GM18907 (cell line): Measurements from ENCODE around the gene ELMO2.

Experiments used
- ATAC-seq: cut with Tn5 transposase; IDR thresholded peaks from one replicate; pipeline ENCODE4 v1.9.1; 2021; ENCODE audit warnings: mild to moderate bottlenecking, moderate library complexity; ENCODE audit not compliant: unreplicated experiment

The ELMO2 gene

GRCh38 chr20:46367967-46368901 is 38.2 kb downstream of the ELMO2 start:
- no peak for ATAC-seq

- ATAC-seq: no peak
Measured at GRCh38 chr20:46367234-46367633, 39.2 kb downstream of the ELMO2 start.

GRCh38 chr20:46366826-46367225 is 39.6 kb downstream of the ELMO2 start:
- ATAC-seq: no peak

- no peak for ATAC-seq
Measured at GRCh38 chr20:46365487-46366220, 40.8 kb downstream of the ELMO2 start.

GRCh38 chr20:46364670-46365486 is 41.5 kb downstream of the ELMO2 start:
- no peak for ATAC-seq

- peak; percentile 76 for ATAC-seq
Measured at GRCh38 chr20:46363874-46364669, 42.3 kb downstream of the ELMO2 start.

- peak; percentile 7 for ATAC-seq
Measured at GRCh38 chr20:46362921-46363867, 43.2 kb downstream of the ELMO2 start.

- ATAC-seq: no peak
Measured at GRCh38 chr20:46361811-46362210, 44.6 kb downstream of the ELMO2 start.

- no peak for ATAC-seq
Measured at GRCh38 chr20:46361381-46361780, 45.0 kb downstream of the ELMO2 start.

GRCh38 chr20:46359233-46359751 is 47.1 kb downstream of the ELMO2 start:
- ATAC-seq: no peak

GRCh38 chr20:46358346-46359058 is 47.9 kb downstream of the ELMO2 start:
- ATAC-seq: no peak

GRCh38 chr20:46357030-46357514 is 49.3 kb downstream of the ELMO2 start:
- no peak for ATAC-seq

GRCh38 chr20:46356195-46357029 is 50.0 kb downstream of the ELMO2 start:
- no peak for ATAC-seq

GRCh38 chr20:46355778-46356177 is 50.6 kb downstream of the ELMO2 start:
- no peak for ATAC-seq

GRCh38 chr20:46354920-46355654 is 51.3 kb downstream of the ELMO2 start:
- ATAC-seq: no peak

GRCh38 chr20:46354207-46354555 is 52.2 kb downstream of the ELMO2 start:
- no peak for ATAC-seq
